Activated gamma-delta T cell treated with Interleukin-2 at 50 U/mL for 16 hours (primary cell): ENCODE results near the gene APBB2.

Experiments
- DNase-seq: peaks from one replicate; pipeline ENCODE4 v3.0.0-alpha.2; 2020

Gene APBB2

GRCh38 chr4:40963897-40964478 is 250.4 kb downstream of the APBB2 start:
- no peak for DNase-seq

GRCh38 chr4:40962551-40963180 is 251.7 kb downstream of the APBB2 start:
- no peak for DNase-seq

- no peak for DNase-seq
These were observed 253.4 kb downstream of the APBB2 start for GRCh38 chr4:40960941-40961340.

GRCh38 chr4:40957281-40957680 is 257.1 kb downstream of the APBB2 start:
- no peak for DNase-seq

GRCh38 chr4:40956721-40957255 is 257.6 kb downstream of the APBB2 start:
- no peak for DNase-seq

- DNase-seq, result no peak
These were observed 260.2 kb downstream of the APBB2 start for GRCh38 chr4:40954088-40954668.

GRCh38 chr4:40953283-40954087 is 260.9 kb downstream of the APBB2 start:
- DNase-seq, result no peak

- DNase-seq, result no peak
These were observed 261.7 kb downstream of the APBB2 start for GRCh38 chr4:40952672-40953071.

GRCh38 chr4:40952217-40952616 is 262.1 kb downstream of the APBB2 start:
- no peak for DNase-seq

GRCh38 chr4:40951026-40951425 is 263.3 kb downstream of the APBB2 start:
- DNase-seq, result no peak

- DNase-seq, result no peak
These were observed 264.8 kb downstream of the APBB2 start for GRCh38 chr4:40949358-40950100.

GRCh38 chr4:40948014-40948413 is 266.3 kb downstream of the APBB2 start:
- no peak for DNase-seq

- DNase-seq, result no peak
These were observed 267.7 kb downstream of the APBB2 start for GRCh38 chr4:40946652-40947051.

GRCh38 chr4:40940756-40941155 is 273.6 kb downstream of the APBB2 start:
- no peak for DNase-seq

GRCh38 chr4:40940317-40940741 is 274.0 kb downstream of the APBB2 start:
- no peak for DNase-seq

GRCh38 chr4:40939856-40940255 is 274.5 kb downstream of the APBB2 start:
- no peak for DNase-seq

- no peak for DNase-seq
These were observed 276.0 kb downstream of the APBB2 start for GRCh38 chr4:40938337-40938736.

GRCh38 chr4:40937140-40937725 is 277.1 kb downstream of the APBB2 start:
- DNase-seq, result no peak

- DNase-seq, result no peak
These were observed 279.7 kb downstream of the APBB2 start for GRCh38 chr4:40934676-40935075.

- DNase-seq, result no peak
These were observed 280.9 kb downstream of the APBB2 start for GRCh38 chr4:40933272-40934053.

- no peak for DNase-seq
These were observed 282.5 kb downstream of the APBB2 start for GRCh38 chr4:40931841-40932240.

GRCh38 chr4:40931238-40931637 is 283.1 kb downstream of the APBB2 start:
- DNase-seq, result no peak
